Measurements from ENCODE around the gene ABHD11. TPM values are rescaled to one million over a fixed set of nuclear protein-coding genes. Genes with fewer than 3 reads are reported as not detected.

Gene ABHD11
- total and polyA plus RNA-seq, 4 donors, result 22.2 to 52.9 (median 40.3) TPM

DNA sequence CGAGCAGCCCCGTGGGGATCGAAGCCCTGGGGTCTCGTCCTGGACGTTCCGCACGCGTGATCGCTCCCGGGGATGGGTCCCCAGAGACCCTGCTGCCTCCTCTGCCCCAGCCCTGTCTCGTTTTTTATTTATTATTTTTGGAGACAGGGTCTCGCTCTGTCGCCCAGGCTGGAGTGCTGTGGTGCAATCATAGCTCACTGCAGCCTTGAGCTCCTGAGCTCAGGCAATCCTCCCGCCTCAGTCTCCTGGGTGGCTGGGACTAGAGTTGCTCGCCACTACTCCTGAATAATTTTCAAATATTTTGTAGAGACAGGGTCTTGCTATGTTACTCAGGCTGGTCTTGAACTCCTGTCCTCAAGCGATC lies 18.8 kb downstream of the ABHD11 start:
- no peaks in the 10 kb centered on the region for H3K27me3 ChIP-seq (ENCODE audit: control insufficient read depth in 3 of 3, insufficient read depth in 3 of 3, low read length in 2 of 3)

DNA sequence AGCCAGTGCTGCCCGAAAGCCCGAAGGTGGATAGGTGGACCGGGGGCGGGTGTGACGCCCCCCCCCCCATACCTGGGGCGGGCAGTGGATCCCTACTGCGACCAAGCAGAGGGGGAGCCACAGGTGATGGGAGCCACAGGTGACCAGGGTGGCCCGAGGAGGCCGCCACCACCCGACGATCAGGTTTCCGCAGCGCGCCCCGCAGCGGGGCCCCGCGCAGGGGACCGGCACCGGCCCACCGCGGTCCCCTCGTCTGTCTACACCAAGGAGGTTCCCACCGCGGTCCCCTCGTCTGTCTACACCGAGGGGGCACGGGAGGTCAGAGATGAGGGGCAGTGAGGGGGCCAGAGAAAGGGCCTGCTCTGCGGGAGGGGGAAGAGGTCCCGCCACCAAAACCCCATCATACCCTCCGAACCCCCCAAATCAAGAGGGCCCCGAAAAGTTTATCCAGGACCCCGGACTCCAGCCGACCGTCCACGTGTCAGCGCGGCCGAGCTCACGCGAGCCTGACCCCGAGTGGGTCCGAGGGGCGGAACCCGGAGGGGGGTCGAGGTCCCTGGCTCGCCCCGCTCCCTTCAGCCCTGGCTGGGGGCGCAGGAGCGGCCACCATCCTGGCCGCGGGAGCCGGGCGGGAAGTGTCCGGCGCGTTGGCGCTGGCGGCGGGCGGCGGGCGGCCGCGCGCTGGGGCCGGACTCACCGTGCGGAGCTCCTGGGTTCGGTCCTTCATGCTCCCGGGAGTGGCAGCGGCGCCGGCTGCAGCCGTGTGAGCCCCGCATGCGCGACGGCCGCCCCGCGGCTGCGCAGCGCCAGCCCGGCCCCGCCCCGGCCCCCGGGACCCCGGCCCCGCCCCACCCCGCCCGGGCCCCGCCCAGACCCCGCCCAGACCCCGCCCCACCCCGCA lies 19.4 kb downstream of the ABHD11 start, which contains the start of gene STX1A:
STX1A (minus strand) TSS at position 765 of the 901 bp plus-strand sequence; CDS start at position 727, 38 bp downstream.
- no peaks in the 10 kb centered on the region for H3K9me3 ChIP-seq (ENCODE audit: control insufficient read depth in 4 of 4, insufficient read depth in 3 of 4, low read length in 3 of 4)
- WGBS, 2 donors, result 2% methylated on average over 61 to 95 of the region's 96 CpGs
- no peaks in the 10 kb centered on the region for H3K27me3 ChIP-seq (ENCODE audit: control insufficient read depth in 3 of 3, insufficient read depth in 3 of 3, low read length in 2 of 3)
- peak within 1 kb of the TSS in 1 of 2 donors; percentile 34 for H3K27ac ChIP-seq (ENCODE audit: low read depth in 1 of 2, low read length in 1 of 2)
- no peaks in the 10 kb centered on the region for H3K36me3 ChIP-seq (ENCODE audit: control insufficient read depth in 4 of 4, insufficient read depth in 4 of 4, low read length in 4 of 4)
- peak within 1 kb of the TSS; percentile 94 for H3K4me3 ChIP-seq
- peak; percentile 84 for ATAC-seq (ENCODE audit: insufficient read depth, low FRiP score)
- DNase-seq, result peak; percentile 68 to 79 (median 75)
- TF ChIP-seq, protein P1, sequence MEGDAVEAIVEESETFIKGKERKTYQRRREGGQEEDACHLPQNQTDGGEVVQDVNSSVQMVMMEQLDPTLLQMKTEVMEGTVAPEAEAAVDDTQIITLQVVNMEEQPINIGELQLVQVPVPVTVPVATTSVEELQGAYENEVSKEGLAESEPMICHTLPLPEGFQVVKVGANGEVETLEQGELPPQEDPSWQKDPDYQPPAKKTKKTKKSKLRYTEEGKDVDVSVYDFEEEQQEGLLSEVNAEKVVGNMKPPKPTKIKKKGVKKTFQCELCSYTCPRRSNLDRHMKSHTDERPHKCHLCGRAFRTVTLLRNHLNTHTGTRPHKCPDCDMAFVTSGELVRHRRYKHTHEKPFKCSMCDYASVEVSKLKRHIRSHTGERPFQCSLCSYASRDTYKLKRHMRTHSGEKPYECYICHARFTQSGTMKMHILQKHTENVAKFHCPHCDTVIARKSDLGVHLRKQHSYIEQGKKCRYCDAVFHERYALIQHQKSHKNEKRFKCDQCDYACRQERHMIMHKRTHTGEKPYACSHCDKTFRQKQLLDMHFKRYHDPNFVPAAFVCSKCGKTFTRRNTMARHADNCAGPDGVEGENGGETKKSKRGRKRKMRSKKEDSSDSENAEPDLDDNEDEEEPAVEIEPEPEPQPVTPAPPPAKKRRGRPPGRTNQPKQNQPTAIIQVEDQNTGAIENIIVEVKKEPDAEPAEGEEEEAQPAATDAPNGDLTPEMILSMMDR (IDR thresholded peaks at IDR 0.05; ENCODE audit: control extremely low read depth, extremely low read depth), result no peak
- H3K9ac ChIP-seq (ENCODE audit: insufficient read depth in 1 of 2, low read length in 2 of 2), result peak within 1 kb of the TSS in 1 of 2 donors; percentile 25
- H3K4me1 ChIP-seq (ENCODE audit: control insufficient read depth in 5 of 5, insufficient read depth in 5 of 5, low read length in 5 of 5), result peaks cover 0 to 21% (median 13%) of the 10 kb centered on the region in 5 donors

More for the DNA sequence above, 18.8 kb downstream of the ABHD11 start:
- no peak for ATAC-seq (ENCODE audit: insufficient read depth, low FRiP score)
- H3K4me3 ChIP-seq, result peak overlapping the region; percentile 12
- no peak for DNase-seq
- H3K9ac ChIP-seq (ENCODE audit: insufficient read depth in 1 of 2, low read length in 2 of 2), result no peak overlapping the region
- H3K9me3 ChIP-seq (ENCODE audit: control insufficient read depth in 4 of 4, insufficient read depth in 3 of 4, low read length in 3 of 4), result no peaks in the 10 kb centered on the region
- H3K36me3 ChIP-seq (ENCODE audit: control insufficient read depth in 4 of 4, insufficient read depth in 4 of 4, low read length in 4 of 4), result no peaks in the 10 kb centered on the region
- 9 to 10% methylated on average over 12 to 16 of the region's 16 CpGs for WGBS, 2 donors
- TF ChIP-seq, protein P1 (IDR thresholded peaks at IDR 0.05; ENCODE audit: control extremely low read depth, extremely low read depth), result no peak
- no peak overlapping the region for H3K27ac ChIP-seq (ENCODE audit: low read depth in 1 of 2, low read length in 1 of 2)
- H3K4me1 ChIP-seq (ENCODE audit: control insufficient read depth in 5 of 5, insufficient read depth in 5 of 5, low read length in 5 of 5), result peaks cover 0 to 21% (median 13%) of the 10 kb centered on the region in 5 donors

DNA sequence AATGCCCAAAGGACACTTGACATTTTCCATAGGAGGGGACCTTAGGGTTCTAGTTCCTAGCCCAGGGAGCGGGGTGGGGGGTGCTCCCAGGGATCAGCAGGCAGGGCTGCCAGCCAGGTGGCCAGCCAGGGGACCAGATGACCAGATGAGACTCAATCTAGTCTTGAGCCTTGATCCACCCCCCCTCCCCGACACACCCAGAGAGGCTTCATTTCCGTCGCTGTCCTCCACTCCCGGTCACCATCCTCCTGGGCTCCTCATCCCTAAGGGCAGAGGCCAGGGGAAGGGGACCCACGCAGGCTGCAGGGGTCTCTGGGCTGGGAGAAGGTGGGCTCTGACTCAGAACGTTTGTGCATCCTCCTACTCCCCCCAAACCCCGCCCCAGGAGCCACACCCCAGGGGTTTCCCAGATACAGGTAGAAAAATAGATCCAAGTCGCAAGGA lies 20.1 kb downstream of the ABHD11 start:
- no peak overlapping the region for H3K9ac ChIP-seq (ENCODE audit: insufficient read depth in 1 of 2, low read length in 2 of 2)
- 35 to 43% methylated on average over 9 of the region's 9 CpGs for WGBS, 2 donors

More for the DNA sequence above, 20.1 kb downstream of the ABHD11 start:
- DNase-seq, result no peak
- Histone ChIP-seq H3K27ac (ENCODE audit: low read depth in 1 of 2, low read length in 1 of 2) (peak overlapping the region in 1 of 2 donors; percentile 12), H3K4me3 (peak overlapping the region; percentile 94), H3K9me3 (ENCODE audit: control insufficient read depth in 4 of 4, insufficient read depth in 3 of 4, low read length in 3 of 4) (no peaks in the 10 kb centered on the region), H3K27me3 (ENCODE audit: control insufficient read depth in 3 of 3, insufficient read depth in 3 of 3, low read length in 2 of 3) (no peaks in the 10 kb centered on the region), H3K36me3 (ENCODE audit: control insufficient read depth in 4 of 4, insufficient read depth in 4 of 4, low read length in 4 of 4) (no peaks in the 10 kb centered on the region), H3K4me1 (ENCODE audit: control insufficient read depth in 5 of 5, insufficient read depth in 5 of 5, low read length in 5 of 5) (peaks cover 0 to 21% (median 13%) of the 10 kb centered on the region in 5 donors)
- no peak for ATAC-seq (ENCODE audit: insufficient read depth, low FRiP score)
- TF ChIP-seq, protein P1 (IDR thresholded peaks at IDR 0.05; ENCODE audit: control extremely low read depth, extremely low read depth), result no peak

All from lung (tissue), 12 donors.